Chondrocyte (in vitro differentiated cells): ENCODE data around the gene ZNF200. TPM values are rescaled to one million over a fixed set of nuclear protein-coding genes. Genes with fewer than 3 reads are reported as not detected.
A peak's percentile ranks its signal among the peaks of the same experiment; 100 is the strongest.

Experiments
- DNase-seq: peaks from one replicate; pipeline ENCODE4 v3.0.0; 2021; ENCODE audit warnings: mixed read lengths, low spot score
- H3K27ac Mint-ChIP-seq: one replicate; pipeline ENCODE4 v1.8.0; 2021; ENCODE audit warnings: mild to moderate bottlenecking, moderate library complexity, mixed read lengths; ENCODE audit not compliant: unreplicated experiment
- H3K27me3 Mint-ChIP-seq: 2 replicates; pipeline ENCODE4 v1.8.0; 2021; ENCODE audit warnings: low read depth, mixed read lengths
- H3K36me3 Mint-ChIP-seq: 2 replicates; pipeline ENCODE4 v1.8.0; 2021; ENCODE audit warnings: low read depth, mixed read lengths
- H3K4me1 Mint-ChIP-seq: 2 replicates; pipeline ENCODE4 v1.8.0; 2021; ENCODE audit warnings: low read depth, mild to moderate bottlenecking, mixed read lengths
- H3K4me3 Mint-ChIP-seq: one replicate; pipeline ENCODE4 v1.8.0; 2021; ENCODE audit warnings: mild to moderate bottlenecking, moderate library complexity, mixed read lengths; ENCODE audit not compliant: unreplicated experiment
- H3K9me3 Mint-ChIP-seq: 2 replicates; pipeline ENCODE4 v1.8.0; 2021; ENCODE audit warnings: low read depth, mixed read lengths
- CTCF ChIP-seq: fragments of 200-600 bp; sonication (generic); IDR thresholded peaks from 2 replicates; pipeline ENCODE4 v1.5.0; 2021; ENCODE audit warnings: antibody characterized with exemption, mild to moderate bottlenecking, moderate library complexity
- total RNA-seq: library from RNA; stranded (reverse); gene quantifications from 3 replicates; pipeline ENCODE4 v1.2.1, GENCODE V29; 2021

The ZNF200 gene
- total RNA-seq, 1 donor from 2014 or later, result 6.6 TPM

- Mint-ChIP-seq H3K4me3 (no peak overlapping the region), H3K27ac (no peak overlapping the region), H3K36me3 (no peaks in the 10 kb centered on the region), H3K9me3 (no peaks in the 10 kb centered on the region), H3K27me3 (peaks cover 15% of the 10 kb centered on the region), H3K4me1 (peaks cover 6% of the 10 kb centered on the region)
- no peak for TF ChIP-seq CTCF
- no peak for DNase-seq
Observed at GRCh38 chr16:3195975-3196374, 39.0 kb downstream of the ZNF200 start.

GRCh38 chr16:3194792-3195191 is 40.2 kb downstream of the ZNF200 start:
- no peak for DNase-seq
- no peak overlapping the region for H3K4me3 Mint-ChIP-seq
- no peak for TF ChIP-seq CTCF
- H3K9me3 Mint-ChIP-seq, result no peaks in the 10 kb centered on the region
- no peak overlapping the region for H3K27ac Mint-ChIP-seq
- no peaks in the 10 kb centered on the region for H3K36me3 Mint-ChIP-seq
- H3K4me1 Mint-ChIP-seq, result peaks cover 16% of the 10 kb centered on the region
- H3K27me3 Mint-ChIP-seq, result peaks cover 10% of the 10 kb centered on the region

GRCh38 chr16:3193221-3194212 is 41.4 kb downstream of the ZNF200 start:
- no peak for TF ChIP-seq CTCF
- Mint-ChIP-seq H3K4me1 (peaks cover 28% of the 10 kb centered on the region), H3K27me3 (peaks cover 7% of the 10 kb centered on the region), H3K4me3 (no peak overlapping the region), H3K36me3 (no peaks in the 10 kb centered on the region), H3K27ac (no peak overlapping the region), H3K9me3 (no peaks in the 10 kb centered on the region)
- no peak for DNase-seq

GRCh38 chr16:3192476-3193019 is 42.4 kb downstream of the ZNF200 start:
- DNase-seq, result no peak
- no peak overlapping the region for H3K4me3 Mint-ChIP-seq
- H3K9me3 Mint-ChIP-seq, result no peaks in the 10 kb centered on the region
- no peaks in the 10 kb centered on the region for H3K36me3 Mint-ChIP-seq
- H3K4me1 Mint-ChIP-seq, result peaks cover 35% of the 10 kb centered on the region
- H3K27ac Mint-ChIP-seq, result no peak overlapping the region
- TF ChIP-seq CTCF, result no peak
- H3K27me3 Mint-ChIP-seq, result peaks cover 1% of the 10 kb centered on the region

- no peak for TF ChIP-seq CTCF
- Mint-ChIP-seq H3K4me1 (peaks cover 39% of the 10 kb centered on the region), H3K27ac (peak overlapping the region; percentile 52), H3K9me3 (no peaks in the 10 kb centered on the region), H3K4me3 (peak overlapping the region; percentile 69), H3K27me3 (peaks cover 1% of the 10 kb centered on the region), H3K36me3 (no peaks in the 10 kb centered on the region)
- no peak for DNase-seq
Observed at GRCh38 chr16:3190949-3191353, 44.0 kb downstream of the ZNF200 start.
